Measurements from ENCODE around the gene PSMD2. TPM values are rescaled to one million over a fixed set of nuclear protein-coding genes. Genes with fewer than 3 reads are reported as not detected.

PSMD2 gene
- 223 to 240 TPM (median 232 TPM) in 3 replicates for total RNA-seq

DNA sequence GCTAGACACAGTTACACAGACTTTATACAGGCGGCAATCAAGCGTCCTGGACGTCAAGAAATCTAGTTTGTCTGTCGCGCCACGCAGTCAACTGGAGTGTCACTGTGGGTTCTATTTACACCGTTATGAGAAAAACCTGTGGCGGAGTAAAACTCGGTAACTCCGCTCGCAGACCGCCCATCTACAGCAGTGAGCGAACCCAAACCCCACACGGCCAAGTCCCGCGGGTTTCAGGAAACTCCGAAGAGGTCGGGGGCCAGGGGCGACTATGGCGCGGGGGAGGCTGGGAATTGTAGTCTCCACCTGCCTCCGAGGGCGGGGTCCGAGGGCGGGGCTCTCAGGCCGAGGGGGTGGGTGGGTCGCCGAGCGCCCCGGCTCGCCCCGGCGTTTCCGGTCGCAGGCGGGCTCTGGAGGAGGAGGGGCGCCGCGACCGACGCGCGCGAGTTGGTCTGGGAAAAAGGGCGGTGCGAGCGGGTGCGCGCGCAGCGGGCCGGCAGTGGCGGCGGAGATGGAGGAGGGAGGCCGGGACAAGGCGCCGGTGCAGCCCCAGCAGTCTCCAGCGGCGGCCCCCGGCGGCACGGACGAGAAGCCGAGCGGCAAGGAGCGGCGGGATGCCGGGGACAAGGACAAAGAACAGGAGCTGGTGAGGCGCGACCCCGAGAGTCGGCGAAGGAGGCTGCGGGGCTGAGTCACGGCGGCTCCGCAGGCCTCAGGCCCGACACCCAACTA lies at the start of gene PSMD2:
Gene PSMD2, plus strand, starts transcription at position 483 of the 729 bp plus-strand sequence. Its CDS starts 26 bp downstream, at position 509.
- H3K4me1 Mint-ChIP-seq, result peaks cover 14% of the 10 kb centered on the region
- peaks cover 20% of the 10 kb centered on the region for H3K36me3 Mint-ChIP-seq
- H3K27ac Mint-ChIP-seq, result peak within 1 kb of the TSS; percentile 98
- TF ChIP-seq, protein P1, sequence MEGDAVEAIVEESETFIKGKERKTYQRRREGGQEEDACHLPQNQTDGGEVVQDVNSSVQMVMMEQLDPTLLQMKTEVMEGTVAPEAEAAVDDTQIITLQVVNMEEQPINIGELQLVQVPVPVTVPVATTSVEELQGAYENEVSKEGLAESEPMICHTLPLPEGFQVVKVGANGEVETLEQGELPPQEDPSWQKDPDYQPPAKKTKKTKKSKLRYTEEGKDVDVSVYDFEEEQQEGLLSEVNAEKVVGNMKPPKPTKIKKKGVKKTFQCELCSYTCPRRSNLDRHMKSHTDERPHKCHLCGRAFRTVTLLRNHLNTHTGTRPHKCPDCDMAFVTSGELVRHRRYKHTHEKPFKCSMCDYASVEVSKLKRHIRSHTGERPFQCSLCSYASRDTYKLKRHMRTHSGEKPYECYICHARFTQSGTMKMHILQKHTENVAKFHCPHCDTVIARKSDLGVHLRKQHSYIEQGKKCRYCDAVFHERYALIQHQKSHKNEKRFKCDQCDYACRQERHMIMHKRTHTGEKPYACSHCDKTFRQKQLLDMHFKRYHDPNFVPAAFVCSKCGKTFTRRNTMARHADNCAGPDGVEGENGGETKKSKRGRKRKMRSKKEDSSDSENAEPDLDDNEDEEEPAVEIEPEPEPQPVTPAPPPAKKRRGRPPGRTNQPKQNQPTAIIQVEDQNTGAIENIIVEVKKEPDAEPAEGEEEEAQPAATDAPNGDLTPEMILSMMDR (IDR thresholded peaks at IDR 0.05; ENCODE audit: unreplicated experiment), result no peak
- DNase-seq (ENCODE audit: low spot score in 2 of 2, unreplicated experiment in 2 of 2), result peak; percentile 97
- peaks cover 6% of the 10 kb centered on the region for H3K27me3 Mint-ChIP-seq (ENCODE audit: low read depth)
- no peaks in the 10 kb centered on the region for H3K9me3 Mint-ChIP-seq
- peak within 1 kb of the TSS; percentile 98 for H3K4me3 Mint-ChIP-seq

DNA sequence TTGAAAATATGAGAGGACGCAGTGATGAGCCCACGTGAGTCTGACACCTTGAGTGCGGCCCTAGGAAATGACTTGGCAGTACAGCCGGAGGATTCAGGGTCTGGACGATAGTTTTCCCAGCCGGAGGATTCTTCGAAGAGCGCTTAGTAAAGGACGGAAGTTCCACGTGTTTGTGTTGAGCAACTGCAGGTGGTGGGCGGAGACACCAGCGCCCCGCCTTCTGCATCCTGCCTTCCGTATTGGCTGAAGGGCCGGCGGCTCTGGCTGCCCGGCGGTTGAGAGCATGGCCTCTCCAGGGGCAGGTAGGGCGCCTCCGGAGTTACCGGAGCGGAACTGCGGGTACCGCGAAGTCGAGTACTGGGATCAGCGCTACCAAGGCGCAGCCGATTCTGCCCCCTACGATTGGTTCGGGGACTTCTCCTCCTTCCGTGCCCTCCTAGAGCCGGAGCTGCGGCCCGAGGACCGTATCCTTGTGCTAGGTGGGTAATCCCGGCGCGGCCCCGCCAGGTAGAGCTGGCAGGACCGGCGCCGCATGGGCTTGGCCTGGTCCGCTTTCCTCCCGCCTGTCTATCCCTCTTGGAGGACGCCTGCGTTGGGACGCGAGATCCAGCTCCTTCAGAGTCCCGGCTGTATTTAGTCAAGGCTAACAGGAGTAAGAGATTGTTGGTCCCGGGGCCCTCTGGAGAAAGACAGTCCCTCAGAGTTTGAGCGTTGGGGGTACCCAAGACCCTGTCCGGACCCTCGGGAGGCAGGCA lies 49.5 kb upstream of the PSMD2 start, which contains the start of gene EEF1AKMT4:
Gene EEF1AKMT4, plus strand, starts transcription at position 261 of the 755 bp plus-strand sequence. Its CDS starts 23 bp downstream, at position 284.
- TF ChIP-seq, protein P1 (IDR thresholded peaks at IDR 0.05; ENCODE audit: unreplicated experiment), result peak; percentile 22
- H3K4me1 Mint-ChIP-seq, result peaks cover 9% of the 10 kb centered on the region
- DNase-seq (ENCODE audit: low spot score in 2 of 2, unreplicated experiment in 2 of 2), result peak; percentile 93 to 94
- H3K27ac Mint-ChIP-seq, result peak within 1 kb of the TSS; percentile 98
- H3K27me3 Mint-ChIP-seq (ENCODE audit: low read depth), result no peaks in the 10 kb centered on the region
- H3K4me3 Mint-ChIP-seq, result peak within 1 kb of the TSS; percentile 97
- H3K36me3 Mint-ChIP-seq, result peaks cover 6% of the 10 kb centered on the region
- H3K9me3 Mint-ChIP-seq, result no peaks in the 10 kb centered on the region

DNA sequence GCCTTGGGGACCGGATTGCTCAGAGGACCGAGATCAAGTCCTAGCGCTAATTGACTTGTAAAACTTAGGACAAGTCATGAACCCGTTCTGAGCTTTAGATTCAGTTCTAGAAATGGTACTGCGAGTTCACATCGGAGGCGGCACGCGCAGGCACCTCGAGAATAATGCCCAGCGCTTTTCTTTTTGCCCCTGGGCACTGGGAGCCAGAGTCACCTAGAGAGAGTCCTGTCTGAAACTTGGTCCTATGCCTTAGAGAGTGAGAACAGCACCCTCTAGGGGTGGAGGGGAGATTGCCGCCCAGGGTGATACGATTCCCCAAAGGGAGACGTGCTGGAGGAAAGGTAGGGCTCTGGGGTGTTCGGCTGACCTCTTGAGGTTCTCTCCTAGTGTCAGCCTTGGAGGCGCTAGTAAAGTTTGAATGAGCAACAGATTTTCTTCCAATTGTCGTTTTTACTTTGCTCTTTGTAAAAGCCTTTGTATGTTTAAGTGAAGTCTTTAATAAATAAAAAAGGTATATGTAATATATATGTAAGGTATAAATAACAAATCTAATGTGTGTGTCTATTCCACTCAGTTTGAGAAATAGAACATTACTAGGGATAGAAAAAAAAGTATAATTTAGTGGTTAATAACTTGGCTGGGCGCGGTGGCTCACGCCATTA lies 48.7 kb upstream of the PSMD2 start:
- H3K4me1 Mint-ChIP-seq, result peaks cover 9% of the 10 kb centered on the region

DNA sequence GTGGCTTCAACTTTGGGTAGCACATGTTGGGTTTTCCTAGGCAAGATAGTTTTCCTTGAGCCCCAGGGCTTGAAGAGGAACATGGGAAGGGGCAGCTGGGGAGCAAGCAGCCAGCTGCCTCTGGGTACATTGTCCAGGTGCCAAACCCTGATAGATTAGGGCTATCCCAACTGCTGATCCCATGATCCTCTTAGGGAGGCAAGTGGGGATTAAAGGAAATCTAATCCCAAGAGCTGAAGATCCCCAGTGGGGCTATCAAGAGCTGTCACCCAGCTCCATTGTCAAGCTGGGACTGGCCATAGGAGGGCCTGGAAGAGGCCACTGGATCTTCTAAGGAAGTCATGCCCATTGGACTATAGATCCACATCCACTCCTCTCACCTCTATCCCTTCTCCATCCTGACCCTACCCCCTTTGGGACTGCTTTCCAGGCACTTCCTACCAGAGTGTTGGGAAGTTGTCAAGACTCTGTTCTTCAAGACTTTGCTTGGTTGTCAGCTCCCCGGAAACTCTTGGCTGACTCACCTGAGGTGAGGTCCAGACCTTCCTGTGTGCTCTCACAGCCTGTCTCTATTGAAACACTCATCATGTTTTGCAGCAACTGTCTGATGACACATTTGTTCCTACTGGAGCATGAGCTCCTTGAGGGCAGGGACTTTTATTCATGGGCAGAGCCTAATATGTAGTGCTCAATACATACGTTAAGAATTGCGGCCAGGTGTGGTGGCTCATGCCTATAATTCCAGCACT lies 43.6 kb upstream of the PSMD2 start:
- TF ChIP-seq, protein P1 (IDR thresholded peaks at IDR 0.05; ENCODE audit: unreplicated experiment), result no peak
- H3K9me3 Mint-ChIP-seq, result no peaks in the 10 kb centered on the region
- peaks cover 35% of the 10 kb centered on the region for H3K27me3 Mint-ChIP-seq (ENCODE audit: low read depth)
- no peak for DNase-seq (ENCODE audit: low spot score in 2 of 2, unreplicated experiment in 2 of 2)
- H3K27ac Mint-ChIP-seq, result no peak overlapping the region
- H3K4me3 Mint-ChIP-seq, result no peak overlapping the region
- H3K4me1 Mint-ChIP-seq, result peaks cover 4% of the 10 kb centered on the region
- H3K36me3 Mint-ChIP-seq, result peaks cover 14% of the 10 kb centered on the region

More for the DNA sequence above, 48.7 kb upstream of the PSMD2 start:
- TF ChIP-seq, protein P1 (IDR thresholded peaks at IDR 0.05; ENCODE audit: unreplicated experiment), result peak; percentile 75
- Mint-ChIP-seq H3K9me3 (no peaks in the 10 kb centered on the region), H3K36me3 (no peaks in the 10 kb centered on the region), H3K4me3 (peak overlapping the region; percentile 97), H3K27me3 (ENCODE audit: low read depth) (no peaks in the 10 kb centered on the region), H3K27ac (peak overlapping the region; percentile 98)
- peak; percentile 60 to 91 for DNase-seq (ENCODE audit: low spot score in 2 of 2, unreplicated experiment in 2 of 2)

Data from mesothelial cell of epicardium (in vitro differentiated cells).